ENCODE data around the gene SPANXN3. TPM values are rescaled to one million over a fixed set of nuclear protein-coding genes. Genes with fewer than 3 reads are reported as not detected.

The SPANXN3 gene
- total RNA-seq, 1 experiment from 2014 or later, result not detected

DNA sequence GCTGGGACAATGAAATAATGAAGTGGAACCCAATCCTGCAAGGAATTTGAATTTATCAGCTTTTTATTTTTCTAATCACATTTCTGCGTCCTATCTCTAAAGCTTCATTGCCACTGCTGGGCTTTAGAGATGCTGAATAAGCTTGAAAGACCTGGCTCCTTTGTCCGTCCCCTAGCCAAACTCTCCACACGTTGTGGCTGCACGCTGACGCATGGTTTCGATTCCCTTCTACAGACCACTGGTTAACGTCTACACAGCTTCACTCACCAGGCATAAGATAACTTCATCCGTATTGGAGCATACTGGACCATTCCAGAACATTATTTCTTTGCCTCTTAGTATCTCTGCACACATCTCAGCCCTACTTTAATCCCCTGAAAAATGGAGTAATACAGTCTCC is 31.2 kb downstream of the SPANXN3 start:
- no peak overlapping the region for H3K4ac ChIP-seq (ENCODE audit: low read depth, low read length)
- H3K23ac ChIP-seq (ENCODE audit: insufficient read length, low read depth, low read length), result no peak overlapping the region
- H3K27ac ChIP-seq (ENCODE audit: insufficient read length, low read depth, low read length), result no peak overlapping the region
- H2BK120ac ChIP-seq (ENCODE audit: low read depth, low read length, poor library complexity, severe bottlenecking), result no peak overlapping the region
- no peaks in the 10 kb centered on the region for H3K79me2 ChIP-seq (ENCODE audit: insufficient read depth, low read length)
- H3K14ac ChIP-seq (ENCODE audit: insufficient read depth, low read length), result no peak overlapping the region
- no peaks in the 10 kb centered on the region for H3K79me1 ChIP-seq (ENCODE audit: insufficient read depth, low read depth, low read length, poor library complexity, severe bottlenecking)
- H3K23me2 ChIP-seq (ENCODE audit: insufficient read length, low read depth, low read length, poor library complexity, severe bottlenecking), result no peaks in the 10 kb centered on the region
- no peak overlapping the region for H4K91ac ChIP-seq (ENCODE audit: insufficient read length, low read depth, low read length)
- H2BK15ac ChIP-seq (ENCODE audit: low read depth, low read length), result no peak overlapping the region
- no peaks in the 10 kb centered on the region for H3K4me1 ChIP-seq (ENCODE audit: insufficient read depth, low read length)
- Mint-ChIP-seq H3K4me1 (peaks cover 0 to 3% of the 10 kb centered on the region in 2 experiments; a peak in 2 of 4 replicates), H3K4me3 (no peak overlapping the region), H3K9me3 (peaks cover 53 to 56% of the 10 kb centered on the region in 2 experiments), H3K27me3 (ENCODE audit: low read depth) (no peaks in the 10 kb centered on the region; the same call in 1 of the 2 replicates), H3K27ac (no peak overlapping the region), H3K36me3 (ENCODE audit: insufficient read depth in 1 of 3, low read depth in 3 of 3) (no peaks in the 10 kb centered on the region; a peak in 1 of 7 replicates)
- H3K4me2 ChIP-seq (ENCODE audit: insufficient read depth, insufficient read length, low read length), result no peak overlapping the region
- WGBS (ENCODE audit: extremely low coverage, insufficient read length, low lambda C conversion rate), result no CpG with 5 or more reads among the region's 8 CpGs
- H4K20me1 ChIP-seq (ENCODE audit: control insufficient read depth, insufficient read depth, insufficient read length), result no peaks in the 10 kb centered on the region
- no peak overlapping the region for H4K8ac ChIP-seq (replicated peaks; ENCODE audit: insufficient read length, low read depth, low read length)
- TF ChIP-seq, protein P1, sequence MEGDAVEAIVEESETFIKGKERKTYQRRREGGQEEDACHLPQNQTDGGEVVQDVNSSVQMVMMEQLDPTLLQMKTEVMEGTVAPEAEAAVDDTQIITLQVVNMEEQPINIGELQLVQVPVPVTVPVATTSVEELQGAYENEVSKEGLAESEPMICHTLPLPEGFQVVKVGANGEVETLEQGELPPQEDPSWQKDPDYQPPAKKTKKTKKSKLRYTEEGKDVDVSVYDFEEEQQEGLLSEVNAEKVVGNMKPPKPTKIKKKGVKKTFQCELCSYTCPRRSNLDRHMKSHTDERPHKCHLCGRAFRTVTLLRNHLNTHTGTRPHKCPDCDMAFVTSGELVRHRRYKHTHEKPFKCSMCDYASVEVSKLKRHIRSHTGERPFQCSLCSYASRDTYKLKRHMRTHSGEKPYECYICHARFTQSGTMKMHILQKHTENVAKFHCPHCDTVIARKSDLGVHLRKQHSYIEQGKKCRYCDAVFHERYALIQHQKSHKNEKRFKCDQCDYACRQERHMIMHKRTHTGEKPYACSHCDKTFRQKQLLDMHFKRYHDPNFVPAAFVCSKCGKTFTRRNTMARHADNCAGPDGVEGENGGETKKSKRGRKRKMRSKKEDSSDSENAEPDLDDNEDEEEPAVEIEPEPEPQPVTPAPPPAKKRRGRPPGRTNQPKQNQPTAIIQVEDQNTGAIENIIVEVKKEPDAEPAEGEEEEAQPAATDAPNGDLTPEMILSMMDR (conservative IDR thresholded peaks at IDR 0.05), result no peak
- no peak overlapping the region for H2BK5ac ChIP-seq (ENCODE audit: insufficient read length, low read length)
- no peak overlapping the region for H2AFZ ChIP-seq (ENCODE audit: low read length)
- no peak overlapping the region for H2BK12ac ChIP-seq (ENCODE audit: insufficient read length, low read depth, low read length)
- H2BK20ac ChIP-seq (ENCODE audit: low read depth, low read length, poor library complexity, severe bottlenecking), result no peak overlapping the region
- H2AK5ac ChIP-seq (ENCODE audit: insufficient read length, low read length), result no peak overlapping the region
- no peaks in the 10 kb centered on the region for H3K27me3 ChIP-seq (ENCODE audit: insufficient read depth, low read length)
- H3T11ph ChIP-seq (ENCODE audit: low read length), result no peak overlapping the region
- peaks cover 20% of the 10 kb centered on the region for H3K9me3 ChIP-seq (ENCODE audit: control insufficient read depth, low read depth, low read length)
- H3K56ac ChIP-seq (ENCODE audit: insufficient read length, low read depth, low read length), result no peak overlapping the region
- H3K18ac ChIP-seq (ENCODE audit: insufficient read length, low read depth, low read length), result no peak overlapping the region
- no peak for DNase-seq
- no peak overlapping the region for H3K9ac ChIP-seq (ENCODE audit: extremely low read depth, insufficient read length, low read length)
- H4K5ac ChIP-seq (ENCODE audit: insufficient read length, low read depth, low read length), result no peak overlapping the region

Measured in H9 (cell line).